Mucosa of descending colon (tissue), 3 donors: Measurements from ENCODE around the gene SLC9C2. TPM values are rescaled to one million over a fixed set of nuclear protein-coding genes. Genes with fewer than 3 reads are reported as not detected.

Experiments
- ATAC-seq: fragments of 200-7000 bp; cut with Tn5 transposase; one replicate; pipeline ENCODE4 v1.9.1; 2020; ENCODE audit warnings: mild to moderate bottlenecking, moderate library complexity
- DNase-seq, 3 donors: peaks; one replicate each; pipeline ENCODE4 v3.0.0-alpha.2; 2020
- H3K36me3 ChIP-seq: fragments of 200-600 bp; one replicate; pipeline ENCODE4 v1.8.0; 2021; ENCODE audit warnings: low read depth, mild to moderate bottlenecking
- H3K4me1 ChIP-seq: fragments of 200-600 bp; one replicate; pipeline ENCODE4 v1.8.0; 2021; ENCODE audit warnings: low read depth, mild to moderate bottlenecking
- H3K4me3 ChIP-seq: fragments of 200-600 bp; one replicate; pipeline ENCODE4 v1.8.0; 2021; ENCODE audit warnings: mild to moderate bottlenecking
- H3K9me3 ChIP-seq: fragments of 200-600 bp; one replicate; pipeline ENCODE4 v1.8.0; 2021; ENCODE audit warnings: mild to moderate bottlenecking
- CTCF ChIP-seq: fragments of 200-600 bp; IDR thresholded peaks from one replicate; pipeline ENCODE4 v1.8.0; 2022; ENCODE audit warnings: antibody characterized with exemption, mild to moderate bottlenecking
- intact Hi-C, 2 donors: fragments of 100-400 bp; cut with DNase I in 1 of 2; cut with micrococcal nuclease in 1 of 2; formaldehyde crosslinking; loops; one replicate each; pipeline versions ENCODE4 v1.11.0 to v1.11.1; 2022; cut with DNase I, micrococcal nuclease
- total RNA-seq, 3 donors: library from RNA; stranded (reverse); fragmentation: NEBNext Ultra II Directional in 2 of 3; extraction: Animal tissue kit (Norgen Biotek cat#: 25700) in 2 of 3; gene quantifications; one replicate each; pipeline versions ENCODE4 v1.2.1 to v1.2.4, GENCODE V29; 2021 to 2023
- donor health status: DM: no; HTN: no; CAD: no; lungs with moderate emphysema.
- donor health status: DM: no; HTN: no; CAD: no.
- donor health status: DM: no; HTN: yes; CAD: no.

Gene SLC9C2
- total RNA-seq, 3 donors from 2014 or later, result not detected

DNA sequence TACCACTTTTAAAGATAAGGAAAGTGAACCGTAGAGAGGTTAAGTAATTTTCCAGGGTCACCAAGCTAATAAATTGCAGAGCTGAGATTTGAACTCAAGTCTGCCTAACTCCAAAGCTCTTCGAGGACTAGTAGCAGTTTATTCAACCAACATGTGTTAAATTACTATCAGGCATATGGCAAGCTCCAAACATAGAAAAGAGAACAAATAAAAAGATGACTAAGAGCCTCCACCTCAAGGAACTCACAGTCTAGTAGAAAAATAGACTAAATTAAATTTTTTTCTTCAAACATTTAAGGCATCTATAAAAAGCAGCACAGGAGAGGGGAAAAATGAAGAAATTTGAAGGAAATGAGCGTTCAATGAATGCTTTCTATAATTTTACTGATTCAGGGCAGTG, 22.2 kb downstream of the SLC9C2 start:
- Histone ChIP-seq H3K36me3 (no peaks in the 10 kb centered on the region), H3K9me3 (no peaks in the 10 kb centered on the region), H3K4me1 (no peaks in the 10 kb centered on the region), H3K4me3 (no peak overlapping the region)
- no peak for TF ChIP-seq CTCF
- ATAC-seq (no peak), DNase-seq (no peak)
- intact Hi-C loops, result no loop called here

GRCh38 chr1:173580071-173580470, 22.8 kb downstream of the SLC9C2 start:
- intact Hi-C loops, result no loop called here
- DNase-seq (no peak), ATAC-seq (no peak)
- Histone ChIP-seq H3K4me1 (no peaks in the 10 kb centered on the region), H3K4me3 (no peak overlapping the region), H3K36me3 (no peaks in the 10 kb centered on the region), H3K9me3 (no peaks in the 10 kb centered on the region)
- TF ChIP-seq CTCF, result no peak

GRCh38 chr1:173573596-173573995, 29.3 kb downstream of the SLC9C2 start:
- Histone ChIP-seq H3K4me3 (no peak overlapping the region), H3K4me1 (no peaks in the 10 kb centered on the region), H3K9me3 (no peaks in the 10 kb centered on the region), H3K36me3 (no peaks in the 10 kb centered on the region)
- ATAC-seq (no peak), DNase-seq (no peak)
- no peak for TF ChIP-seq CTCF
- intact Hi-C loops, result no loop called here

GRCh38 chr1:173572201-173572873, 30.5 kb downstream of the SLC9C2 start:
- H3K4me1 ChIP-seq, result no peaks in the 10 kb centered on the region
- ATAC-seq, result no peak
- no peaks in the 10 kb centered on the region for H3K9me3 ChIP-seq
- H3K36me3 ChIP-seq, result no peaks in the 10 kb centered on the region
- no peak for TF ChIP-seq CTCF
- intact Hi-C loops, result no loop called here
- DNase-seq, result no peak
- H3K4me3 ChIP-seq, result no peak overlapping the region

DNA sequence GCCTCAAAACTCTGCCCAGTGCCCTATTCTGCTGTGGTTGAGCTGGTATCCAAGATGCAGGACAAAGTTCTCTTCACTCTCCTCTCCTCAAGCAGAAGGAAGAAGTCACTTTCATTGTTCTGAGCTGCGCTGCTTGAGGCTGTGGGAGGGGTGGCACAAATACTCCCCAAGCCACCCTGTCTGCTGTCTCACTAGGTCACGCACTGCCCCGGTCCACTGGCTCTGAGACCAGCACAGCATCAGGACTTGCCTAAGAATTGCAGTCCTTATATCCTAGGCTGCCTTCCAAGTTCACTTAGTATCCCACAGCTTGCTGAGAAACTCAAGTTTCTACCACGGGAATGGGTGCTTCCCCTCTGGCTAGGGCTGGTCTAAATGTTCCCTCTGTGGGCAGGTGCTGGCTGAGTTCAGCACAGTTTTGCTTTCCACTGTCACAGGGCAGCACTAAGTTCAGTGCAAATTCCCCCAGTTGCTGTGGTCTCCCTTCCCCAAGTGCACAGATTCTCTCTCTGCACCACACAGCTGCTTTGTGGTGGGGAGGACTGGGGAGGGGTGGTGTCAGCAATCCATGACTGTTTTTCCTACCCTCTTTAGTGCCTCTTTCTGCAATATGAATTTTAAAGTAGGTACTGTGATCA, 32.4 kb downstream of the SLC9C2 start:
- intact Hi-C loops, result no loop called here
- H3K9me3 ChIP-seq, result no peaks in the 10 kb centered on the region
- H3K36me3 ChIP-seq, result no peaks in the 10 kb centered on the region
- DNase-seq, result no peak
- H3K4me3 ChIP-seq, result no peak overlapping the region
- no peak for ATAC-seq
- TF ChIP-seq CTCF, result no peak
- no peaks in the 10 kb centered on the region for H3K4me1 ChIP-seq
